ENCODE results near the gene TMOD1. TPM values are rescaled to one million over a fixed set of nuclear protein-coding genes. Genes with fewer than 3 reads are reported as not detected.

The TMOD1 gene
- total and polyA plus RNA-seq, 2 of the 8 experiments (the other 6 are each of a cell fraction or from before 2014, with no cell fraction given), result 0.17 to 0.88 TPM

DNA sequence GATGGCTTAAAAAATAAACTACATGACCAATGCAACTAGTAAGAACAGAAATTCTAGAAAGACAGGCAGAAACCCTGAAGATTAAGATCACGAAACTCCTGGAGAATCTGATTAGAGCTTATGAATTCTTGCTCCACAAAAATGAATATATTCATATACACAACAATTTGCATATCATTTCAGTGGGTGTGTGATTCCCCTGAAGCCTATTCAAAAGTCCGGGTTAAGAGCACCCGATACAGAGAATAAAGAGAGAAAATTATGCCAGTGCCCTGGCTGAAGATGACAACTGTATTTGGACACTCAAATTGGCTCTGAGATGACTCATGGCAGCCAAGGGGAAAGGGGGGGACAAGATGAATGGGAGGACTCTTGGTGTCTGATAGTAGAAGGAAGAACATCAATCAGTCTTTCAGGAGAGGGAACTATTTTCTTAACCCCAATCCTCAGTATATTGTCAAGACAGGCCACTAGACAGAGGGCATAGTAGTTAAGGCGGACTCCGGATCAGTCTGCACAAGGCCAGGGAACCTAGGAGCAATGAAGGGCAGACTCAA, 6.0 kb downstream of the TMOD1 start:
- Histone ChIP-seq H3K4me2 (ENCODE audit: insufficient read depth in 1 of 2, low read depth in 2 of 2, low read length in 2 of 2) (no peak overlapping the region), H2BK15ac (ENCODE audit: low read length) (no peak overlapping the region), H3K4me1 (replicated peaks in 1 of 4; ENCODE audit: control insufficient read depth in 3 of 4, insufficient read depth in 4 of 4, low read length in 3 of 4) (peaks cover 0 to 6% (median 3%) of the 10 kb centered on the region in 4 experiments; a peak in 5 of 7 replicates), H2AFZ (ENCODE audit: low read length) (no peak overlapping the region), H3K23ac (ENCODE audit: insufficient read length) (no peak overlapping the region), H3K27me3 (replicated peaks in 1 of 4; ENCODE audit: control insufficient read depth in 3 of 4, extremely low read depth in 1 of 4, insufficient read depth in 3 of 4, low read length in 3 of 4) (peaks cover 17 to 25% (median 21%) of the 10 kb centered on the region in 4 experiments), H2BK20ac (ENCODE audit: low read length) (no peak overlapping the region), H4K5ac (ENCODE audit: insufficient read length, low read depth, low read length) (no peak overlapping the region), H3K36me3 (ENCODE audit: control insufficient read depth in 2 of 4, insufficient read depth in 4 of 4, low read length in 3 of 4) (no peaks in the 10 kb centered on the region), H3K56ac (replicated peaks; ENCODE audit: insufficient read length, low read depth, low read length) (no peak overlapping the region), H2BK12ac (ENCODE audit: low read depth, low read length) (no peak overlapping the region), H2AK5ac (ENCODE audit: low read depth, low read length) (no peak overlapping the region), H3K27ac (ENCODE audit: low read depth, low read length) (no peak overlapping the region), H4K91ac (replicated peaks; ENCODE audit: insufficient read length, low read length) (no peak overlapping the region), H2BK120ac (replicated peaks; ENCODE audit: low read depth, low read length) (no peak overlapping the region), H4K20me1 (replicated peaks in 1 of 2; ENCODE audit: control insufficient read depth in 1 of 2, insufficient read depth in 2 of 2, low read length in 2 of 2) (no peaks in the 10 kb centered on the region), H3K23me2 (ENCODE audit: low read depth, low read length) (peaks cover 5% of the 10 kb centered on the region; the same call in 1 of the 2 replicates), H3K9ac (replicated peaks in 1 of 4; ENCODE audit: extremely low read depth in 1 of 4, low read depth in 3 of 4, low read length in 3 of 4) (no peak overlapping the region), H3K14ac (ENCODE audit: insufficient read length) (no peak overlapping the region), H3K4ac (replicated peaks; ENCODE audit: insufficient read length, low read depth, low read length) (no peak overlapping the region), H3K79me1 (ENCODE audit: low read depth, low read length) (no peaks in the 10 kb centered on the region), H2BK5ac (ENCODE audit: low read depth, low read length) (no peak overlapping the region), H3K4me3 (ENCODE audit: extremely low read depth in 1 of 4, insufficient read depth in 2 of 4, low read depth in 3 of 4, low read length in 4 of 4) (no peak overlapping the region), H4K8ac (ENCODE audit: extremely low read depth, insufficient read depth, low read length) (no peak overlapping the region), H3K18ac (ENCODE audit: extremely low read depth, low read length) (no peak overlapping the region), H3K79me2 (ENCODE audit: control insufficient read depth in 1 of 2, insufficient read depth in 2 of 2, low read length in 2 of 2) (no peaks in the 10 kb centered on the region), H3K9me3 (ENCODE audit: insufficient read depth in 2 of 2, low read depth in 1 of 2, low read length in 1 of 2) (no peaks in the 10 kb centered on the region)
- CTCF ChIA-PET (ENCODE audit: partially characterized antibody), result interaction anchor here (1.0 to 2.0 kb wide), 3 partner anchors 8 to 108 kb away, joined by 3 to 8 read pairs (median 8); no protein-coding TSS in a partner anchor
- DNase-seq (ENCODE audit: low read depth in 1 of 2, low spot score in 2 of 2) (no peak), FAIRE-seq (no peak)
- 94% methylated on average over 5 of the region's 5 CpGs; no CpG with 5 or more reads in 1 of the 2 experiments for WGBS, 2 experiments (ENCODE audit: extremely low coverage in 1 of 2, insufficient coverage in 1 of 2, insufficient read length in 1 of 2, insufficient replicate concordance in 2 of 2, low coverage in 1 of 2, low lambda C conversion rate in 2 of 2, missing lambda C conversion rate in 1 of 2)
- POLR2A ChIA-PET (ENCODE audit: partially characterized antibody), result no interaction called here
- TF ChIP-seq BACH1 (IDR thresholded peaks at IDR 0.05; ENCODE audit: low read length) (no peak), RBBP5 (IDR thresholded peaks at IDR 0.05; ENCODE audit: borderline replicate concordance, low read depth, low read length) (no peak), RAD21 (IDR thresholded peaks at IDR 0.05 in 1 of 2, conservative IDR thresholded peaks at IDR 0.05 in 1 of 2; ENCODE audit: low read depth in 2 of 2, low read length in 2 of 2) (no peak), ZNF274 (IDR thresholded peaks at IDR 0.05; ENCODE audit: borderline replicate concordance, extremely low read depth, low read length) (no peak)

Data from H1 (cell line).